HG03521 (cell line): ENCODE data around the gene NOC2L.
"Not testable (repeated sequence)": the region's sequence is repeated elsewhere in the genome, so short reads cannot be mapped to it uniquely, and the experiment has no call there.

Source experiments
- ATAC-seq: cut with Tn5 transposase; IDR thresholded peaks from one replicate; pipeline ENCODE4 v1.9.1; 2021; ENCODE audit warnings: mild to moderate bottlenecking, moderate library complexity; ENCODE audit not compliant: unreplicated experiment

NOC2L gene

DNA sequence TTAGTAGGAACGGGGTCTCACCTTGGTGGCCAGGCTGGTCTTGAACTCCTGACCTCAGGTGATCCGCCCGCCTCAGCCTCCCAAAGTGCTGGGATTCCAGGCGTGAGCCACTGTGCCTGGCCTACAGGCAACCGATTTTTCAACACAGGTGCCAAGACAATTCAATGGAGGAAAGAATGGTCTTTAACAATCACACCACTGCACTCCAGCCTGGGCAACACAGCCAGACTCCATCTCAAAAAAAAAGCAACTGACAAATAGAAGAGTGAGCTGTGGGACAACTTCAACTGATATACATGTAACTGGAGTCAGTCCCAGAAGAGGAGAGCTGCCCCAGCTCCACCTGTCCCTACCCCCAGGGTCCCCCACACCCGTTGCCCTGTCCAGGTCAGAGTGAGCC lies 35.5 kb upstream of the NOC2L start:
- ATAC-seq: not testable (repeated sequence)

DNA sequence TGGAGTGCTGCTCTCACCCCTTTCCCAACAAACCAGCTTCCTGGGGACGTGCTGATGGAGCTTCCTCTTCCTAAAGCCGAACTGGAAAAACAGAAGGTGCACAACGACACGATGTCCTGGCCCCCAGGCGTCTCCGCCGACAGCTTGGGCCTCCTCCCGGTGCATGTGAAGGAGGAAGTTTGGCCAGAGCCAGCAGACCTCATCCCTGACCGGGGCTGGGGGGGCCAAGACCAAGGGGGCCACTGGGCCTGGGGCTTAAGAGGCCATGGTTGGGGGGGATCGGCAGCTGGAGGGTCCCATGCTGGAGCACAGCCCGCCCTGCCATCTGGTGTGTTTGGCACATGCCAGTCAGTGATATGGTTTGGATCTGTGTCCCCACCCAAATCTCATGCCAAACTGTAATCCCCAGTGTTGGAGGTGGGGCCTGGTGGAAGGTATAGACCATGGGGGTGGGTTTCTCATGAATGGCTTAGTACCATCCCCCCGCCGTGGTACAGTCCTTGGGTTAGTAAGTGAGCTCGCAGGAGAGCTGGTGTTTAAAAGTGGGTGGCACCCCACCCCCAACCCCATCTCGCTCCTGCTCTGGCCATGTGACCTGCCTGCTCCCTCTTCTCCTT lies 34.4 kb upstream of the NOC2L start:
- no peak for ATAC-seq

DNA sequence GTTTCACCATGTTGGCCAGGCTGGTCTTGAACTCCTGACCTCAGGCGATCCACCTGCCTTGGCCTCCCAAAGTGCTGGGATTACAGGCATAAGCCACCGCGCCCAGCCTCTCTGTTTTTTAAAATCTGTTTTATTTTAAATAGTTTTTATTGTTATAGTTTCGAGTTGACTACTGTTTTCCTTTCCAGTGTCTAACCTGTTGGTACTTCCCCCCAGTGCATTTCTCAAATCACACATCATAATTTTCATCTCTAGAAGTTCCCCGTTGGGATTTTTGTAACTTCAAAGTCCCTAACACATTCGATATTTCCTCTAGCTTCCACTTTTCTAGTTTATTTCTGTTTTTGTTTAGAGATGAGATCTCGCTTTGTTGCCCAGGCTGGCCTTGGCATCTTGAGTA lies 33.3 kb upstream of the NOC2L start:
- ATAC-seq: no peak

DNA sequence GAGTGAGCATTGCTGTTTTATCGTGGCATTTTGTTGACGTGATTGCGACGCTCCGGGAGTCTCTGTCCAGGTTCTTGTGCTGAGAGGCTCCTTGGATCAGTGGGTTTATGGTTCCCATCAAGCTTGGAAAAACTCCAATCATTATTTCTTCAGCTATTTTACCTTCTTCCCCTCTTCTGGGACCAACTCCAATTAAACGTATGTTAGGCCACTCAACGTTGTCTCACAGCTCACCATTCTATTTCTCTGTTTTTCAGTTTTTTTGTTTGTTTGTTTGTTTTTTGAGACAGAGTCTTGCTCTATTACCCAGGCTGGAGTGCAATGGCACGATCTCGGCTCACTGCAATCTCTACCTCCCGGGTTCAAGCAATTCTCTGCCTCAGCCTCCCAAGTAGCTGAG lies 32.8 kb upstream of the NOC2L start:
- ATAC-seq: no peak

DNA sequence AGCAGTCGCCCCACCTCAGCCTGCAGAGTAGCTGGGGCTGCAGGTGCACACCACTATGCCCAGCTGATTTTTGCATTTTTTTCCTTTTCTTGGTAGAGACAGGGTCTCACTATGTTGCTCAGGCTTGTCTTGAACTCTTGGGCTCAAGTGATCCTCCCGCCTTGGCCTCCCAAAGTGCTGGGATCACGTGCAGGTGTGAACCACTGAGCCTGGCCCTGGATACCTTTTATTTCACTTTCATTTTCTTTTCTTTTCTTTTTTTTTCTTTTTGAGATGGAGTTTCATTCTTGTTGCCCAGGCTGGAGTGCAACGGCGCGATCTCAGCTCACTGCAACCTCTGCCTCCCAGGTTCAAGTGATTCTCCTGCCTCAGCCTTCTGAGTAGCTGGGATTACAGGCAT lies 32.2 kb upstream of the NOC2L start:
- ATAC-seq: not testable (repeated sequence)

DNA sequence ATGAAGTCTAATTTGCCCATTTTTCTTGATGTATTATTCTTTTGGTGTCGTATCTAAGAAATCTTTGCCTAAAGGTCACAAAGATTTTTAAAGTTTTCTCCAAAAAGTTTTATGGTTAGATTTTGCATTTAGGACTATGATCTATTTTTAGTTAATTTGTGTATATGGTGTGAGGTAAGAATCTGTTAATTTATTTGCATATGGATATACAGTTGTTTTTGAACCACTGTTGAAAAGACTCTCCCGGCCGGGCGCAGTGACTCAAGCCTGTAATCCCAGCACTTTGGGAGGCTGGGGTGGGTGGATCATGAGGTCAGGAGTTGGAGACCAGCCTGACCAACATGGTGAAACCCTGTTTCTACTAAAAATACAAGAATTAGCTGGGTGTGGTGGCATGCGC lies 29.0 kb upstream of the NOC2L start:
- ATAC-seq: not testable (repeated sequence)

DNA sequence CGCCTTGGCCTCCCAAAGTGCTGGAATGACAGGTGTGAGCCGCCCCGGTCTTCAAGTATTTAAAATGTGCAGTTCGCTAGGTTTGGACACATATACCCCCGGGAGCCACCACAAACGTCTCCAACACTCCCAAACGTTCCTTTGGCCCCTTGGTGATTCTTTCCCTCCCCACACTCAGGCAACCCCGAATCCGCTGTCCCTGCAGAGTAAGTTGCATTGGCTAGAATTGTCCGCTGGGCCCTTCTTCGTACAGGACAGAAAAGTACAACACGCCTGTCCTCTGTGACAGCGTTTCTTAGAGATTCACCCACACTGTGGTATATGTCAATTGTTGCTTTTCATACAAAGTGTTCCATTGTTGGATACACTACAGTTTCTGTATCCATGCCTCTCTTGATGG lies 26.1 kb upstream of the NOC2L start:
- ATAC-seq: no peak

DNA sequence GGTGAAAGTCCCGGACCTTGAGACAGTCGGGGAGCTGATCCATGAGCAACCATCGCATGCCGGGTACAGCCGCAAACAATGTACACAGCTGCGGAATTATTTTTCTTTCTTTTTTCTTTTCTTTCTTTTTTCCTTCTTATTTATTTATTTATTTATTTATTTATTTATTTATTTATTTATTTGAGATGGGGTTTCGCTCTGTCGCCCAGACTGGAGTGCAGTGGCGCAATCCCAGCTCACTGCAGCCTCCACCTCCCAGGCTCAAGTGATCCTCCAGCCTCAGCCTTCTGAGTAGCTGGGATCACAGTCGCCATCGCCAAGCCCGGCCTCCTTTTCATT lies 25.4 kb upstream of the NOC2L start:
- ATAC-seq: no peak

DNA sequence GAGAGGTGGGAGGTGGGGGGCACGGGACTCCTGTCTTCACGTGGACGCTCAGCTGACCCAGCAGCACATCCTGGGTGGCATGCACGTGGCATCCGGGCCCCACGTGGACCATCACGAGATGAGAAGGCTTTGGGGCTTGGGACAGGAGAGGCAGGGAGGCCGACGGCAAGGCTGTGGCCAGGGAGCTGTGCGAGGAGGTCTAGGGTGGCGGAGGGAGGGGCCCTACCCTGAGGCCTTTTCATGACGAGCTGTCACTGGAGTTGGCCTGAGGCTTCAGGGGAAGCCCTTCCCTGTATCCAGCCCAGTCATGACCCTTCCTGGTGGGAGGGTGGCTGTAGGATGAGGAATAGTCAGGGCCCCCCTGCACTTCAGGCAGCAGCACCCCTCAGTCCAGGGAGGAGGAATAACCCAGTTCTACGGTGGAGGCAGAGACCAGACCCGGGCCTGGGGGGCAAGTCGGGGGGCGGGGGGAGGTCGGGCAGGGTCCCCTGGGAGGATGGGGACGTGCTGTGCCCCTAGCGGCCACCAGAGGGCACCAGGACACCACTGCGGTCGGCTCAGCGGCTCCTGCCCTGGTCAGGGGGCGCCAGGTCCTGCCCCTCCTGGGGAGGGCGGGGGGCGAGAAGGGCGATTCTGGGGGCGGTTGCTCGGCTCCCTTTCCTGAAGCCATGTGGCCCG lies 24.9 kb upstream of the NOC2L start:
- no peak for ATAC-seq

DNA sequence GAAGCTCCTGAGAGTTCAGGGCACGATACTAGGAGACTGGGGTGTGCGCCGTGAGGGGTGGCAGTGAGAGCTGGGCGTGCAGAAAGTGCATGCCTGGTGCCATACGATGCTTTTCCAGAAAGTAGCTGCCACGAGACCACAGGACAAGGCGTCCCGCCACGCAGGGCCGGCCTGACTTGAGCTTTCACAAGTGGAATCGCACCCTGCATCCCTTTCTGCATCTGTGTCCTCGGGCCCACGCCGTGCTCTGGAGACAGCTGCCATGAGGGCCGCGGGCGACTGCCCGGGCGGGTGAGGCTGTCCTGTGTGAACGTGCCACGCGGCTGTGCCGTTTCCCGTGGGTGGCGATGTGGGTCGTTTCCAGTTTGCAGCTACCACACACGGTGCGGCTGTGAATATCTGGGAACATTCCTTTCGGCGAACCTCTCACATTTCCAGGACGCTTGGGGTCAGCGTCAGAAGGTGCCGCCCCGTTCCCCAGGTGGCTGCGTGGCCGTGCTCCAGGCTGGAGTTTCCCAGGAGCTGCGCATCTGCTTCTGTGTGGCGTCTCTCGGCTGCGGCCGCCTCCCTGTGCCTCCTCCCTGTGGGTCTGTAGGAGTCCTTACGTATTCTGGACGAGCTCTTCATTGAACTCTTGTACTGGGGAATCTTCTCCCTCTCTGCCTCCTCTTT lies 23.8 kb upstream of the NOC2L start:
- no peak for ATAC-seq

DNA sequence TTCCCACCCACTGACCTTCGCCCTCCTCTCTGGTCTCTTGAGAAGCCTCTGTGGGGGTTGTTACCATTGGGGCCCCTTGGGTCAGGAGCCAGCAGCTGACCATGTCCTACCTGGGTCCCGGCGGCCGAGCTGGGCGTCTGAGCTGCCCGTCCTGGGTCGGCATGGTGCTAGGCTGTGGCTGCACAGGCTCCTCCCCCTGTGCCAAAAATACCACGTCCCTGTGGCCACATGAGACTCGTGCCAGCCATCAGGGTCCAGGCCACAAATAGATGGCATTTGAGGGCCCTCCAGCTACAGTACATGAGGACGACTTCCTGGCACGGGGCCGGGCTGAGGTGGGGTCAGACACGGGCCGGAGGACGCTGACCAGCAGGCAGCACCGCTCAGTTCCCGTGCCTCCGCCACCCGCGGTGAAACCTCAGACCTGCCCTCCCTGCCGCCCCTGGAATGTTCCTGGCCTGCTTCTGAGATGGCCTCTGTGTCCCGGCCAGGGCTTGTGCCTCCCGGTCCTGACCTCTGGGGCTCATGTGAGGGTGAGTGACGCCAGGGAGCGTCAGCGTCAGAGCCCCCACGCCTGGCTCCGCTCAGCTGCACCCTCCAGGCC lies 23.0 kb upstream of the NOC2L start, which contains the start of gene PERM1:
TSS of gene PERM1 (minus strand) at position 139 of the 604 bp plus-strand sequence. CDS start 1,064 bp downstream, outside the sequence.
- ATAC-seq: no peak

DNA sequence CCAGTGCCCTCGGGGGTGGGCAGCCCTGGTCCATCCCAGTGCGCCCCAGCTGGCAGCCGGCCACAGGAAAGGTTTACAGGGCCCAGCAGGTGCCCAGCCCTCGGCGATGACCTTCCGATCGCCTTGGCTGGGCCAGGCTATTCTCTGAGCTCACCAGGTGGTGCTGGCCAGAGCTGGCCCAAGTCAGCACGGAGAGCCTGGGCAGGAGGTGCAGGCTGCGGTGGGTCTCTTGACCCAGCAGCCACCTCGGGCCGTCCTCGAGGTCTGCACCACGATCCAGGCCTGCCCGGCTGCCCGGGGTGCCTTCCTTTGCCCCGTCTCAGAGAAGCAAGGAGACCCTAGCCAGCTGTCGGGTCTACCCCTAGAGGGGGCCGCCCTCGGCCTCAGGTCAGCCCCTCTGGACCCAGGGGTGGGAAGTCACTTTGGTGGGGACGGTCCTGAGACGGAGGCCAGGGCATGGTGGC lies 22.5 kb upstream of the NOC2L start:
- no peak for ATAC-seq

DNA sequence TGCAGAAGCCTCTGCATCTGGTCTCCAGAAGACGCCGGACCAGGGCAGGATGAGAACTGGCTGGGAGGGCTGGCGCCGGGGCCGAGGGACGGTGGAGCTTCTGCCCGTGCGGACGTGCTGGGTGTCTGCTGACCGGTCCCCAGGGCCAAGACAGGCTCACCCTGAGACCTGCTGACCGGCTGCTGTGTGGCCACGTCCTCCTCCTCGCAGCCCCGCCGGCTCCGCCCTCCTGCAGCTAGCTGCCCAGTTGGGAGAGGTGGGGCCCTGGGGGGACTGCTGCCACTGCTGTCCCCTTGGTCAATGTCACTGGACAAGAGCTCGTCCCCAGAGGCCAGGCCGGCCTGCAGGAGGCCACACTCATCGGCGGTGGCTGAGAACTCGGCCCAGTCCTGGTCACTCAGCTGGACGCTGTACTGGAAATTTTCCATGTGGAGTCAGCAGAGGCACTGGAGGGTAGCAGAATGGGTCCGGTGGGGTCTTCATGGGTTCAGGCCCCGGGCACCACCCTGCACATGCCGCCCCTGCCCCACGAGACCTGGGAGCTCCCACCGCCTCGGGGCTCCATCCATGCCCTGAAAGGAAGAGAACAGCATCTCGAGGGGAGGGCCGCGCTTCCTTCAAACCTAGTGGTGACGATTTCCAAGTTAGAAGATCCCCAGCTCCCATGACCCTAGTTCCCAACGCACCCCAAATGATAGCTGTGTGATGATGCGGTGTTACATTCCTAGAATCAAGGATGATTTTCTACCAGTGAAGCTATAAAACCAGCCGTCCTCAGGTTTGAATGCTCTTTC lies 21.7 kb upstream of the NOC2L start:
- ATAC-seq: no peak

DNA sequence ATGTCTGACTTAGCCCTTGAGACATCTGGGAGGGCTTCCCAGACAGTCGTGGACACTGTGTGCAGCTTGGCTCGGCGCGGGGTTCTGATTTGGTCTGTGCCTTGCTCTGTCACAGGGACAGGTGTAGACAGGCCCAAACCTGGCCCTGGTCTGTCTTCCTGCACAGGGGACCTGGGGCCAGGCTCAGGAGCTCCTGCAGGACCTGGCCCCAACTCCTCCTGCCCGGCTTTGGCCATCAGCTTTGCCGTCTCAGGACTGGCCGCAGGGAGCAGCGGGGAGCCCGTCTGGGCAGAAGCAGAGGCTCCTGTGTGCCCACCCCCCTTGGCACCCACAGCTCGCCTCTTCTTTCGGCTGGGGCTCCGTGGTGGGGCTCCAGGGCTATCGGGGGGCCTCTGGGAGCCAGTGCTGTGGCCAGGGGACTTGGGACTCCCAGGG lies 21.1 kb upstream of the NOC2L start:
- no peak for ATAC-seq

DNA sequence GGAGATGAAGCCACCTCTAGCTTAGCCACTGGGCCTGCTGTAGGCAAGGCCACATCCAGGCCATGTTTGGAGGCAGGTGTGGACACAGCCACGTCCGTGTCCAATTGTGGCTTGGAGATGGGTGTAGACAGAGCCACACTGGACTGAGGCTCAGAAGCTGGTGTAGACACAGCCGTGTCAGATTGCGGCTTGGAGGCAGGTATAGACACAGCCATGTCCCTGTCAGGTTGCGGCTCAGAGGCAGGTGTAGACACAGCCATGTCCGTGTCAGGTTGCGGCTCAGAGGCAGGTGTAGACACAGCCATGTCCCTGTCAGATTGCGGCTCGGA lies 20.7 kb upstream of the NOC2L start:
- ATAC-seq: no peak

DNA sequence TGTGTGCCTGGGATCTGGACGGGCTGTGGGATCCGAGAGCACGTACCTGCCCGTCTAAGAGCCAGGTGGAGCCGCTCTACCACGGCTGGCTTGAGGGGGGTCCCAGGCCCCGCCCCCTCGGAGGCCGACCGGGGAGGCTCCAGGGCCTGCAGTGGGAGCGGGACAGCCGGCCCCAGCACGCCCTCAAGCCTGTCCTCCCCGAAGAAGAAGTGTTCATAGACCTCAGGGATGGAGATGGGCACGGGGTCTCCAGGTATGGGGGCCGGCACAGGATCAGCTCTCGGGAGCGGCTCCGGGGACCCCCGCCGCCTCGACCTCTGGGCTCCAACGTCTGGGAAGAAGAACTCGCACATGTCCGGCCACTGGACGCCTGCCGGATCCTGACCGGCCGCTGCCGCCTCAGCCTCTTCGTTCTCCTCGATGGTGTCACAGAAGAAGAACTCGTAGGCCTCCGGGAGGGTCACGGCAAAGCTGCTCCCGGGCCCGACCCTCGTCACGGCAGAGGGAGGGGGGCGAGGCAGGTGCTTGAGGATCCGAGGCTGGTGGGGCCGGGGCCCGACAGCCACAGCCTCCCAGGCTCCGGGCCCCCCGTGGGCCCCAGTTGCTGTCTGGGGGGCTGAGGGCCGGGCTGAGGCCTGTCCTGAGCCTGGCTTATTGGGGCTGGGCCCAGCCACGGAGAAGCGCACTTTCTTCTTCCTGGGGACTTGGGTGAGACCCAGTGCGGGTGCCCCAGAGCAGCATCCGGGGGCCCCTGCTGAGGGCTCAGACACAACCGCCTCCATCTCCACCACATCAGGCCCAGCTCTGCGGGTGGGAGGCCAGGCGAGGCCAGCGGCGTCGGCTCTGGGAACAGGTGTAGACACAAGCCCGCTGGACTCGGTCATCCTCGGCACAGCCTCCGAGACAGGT lies 20.0 kb upstream of the NOC2L start:
- no peak for ATAC-seq

DNA sequence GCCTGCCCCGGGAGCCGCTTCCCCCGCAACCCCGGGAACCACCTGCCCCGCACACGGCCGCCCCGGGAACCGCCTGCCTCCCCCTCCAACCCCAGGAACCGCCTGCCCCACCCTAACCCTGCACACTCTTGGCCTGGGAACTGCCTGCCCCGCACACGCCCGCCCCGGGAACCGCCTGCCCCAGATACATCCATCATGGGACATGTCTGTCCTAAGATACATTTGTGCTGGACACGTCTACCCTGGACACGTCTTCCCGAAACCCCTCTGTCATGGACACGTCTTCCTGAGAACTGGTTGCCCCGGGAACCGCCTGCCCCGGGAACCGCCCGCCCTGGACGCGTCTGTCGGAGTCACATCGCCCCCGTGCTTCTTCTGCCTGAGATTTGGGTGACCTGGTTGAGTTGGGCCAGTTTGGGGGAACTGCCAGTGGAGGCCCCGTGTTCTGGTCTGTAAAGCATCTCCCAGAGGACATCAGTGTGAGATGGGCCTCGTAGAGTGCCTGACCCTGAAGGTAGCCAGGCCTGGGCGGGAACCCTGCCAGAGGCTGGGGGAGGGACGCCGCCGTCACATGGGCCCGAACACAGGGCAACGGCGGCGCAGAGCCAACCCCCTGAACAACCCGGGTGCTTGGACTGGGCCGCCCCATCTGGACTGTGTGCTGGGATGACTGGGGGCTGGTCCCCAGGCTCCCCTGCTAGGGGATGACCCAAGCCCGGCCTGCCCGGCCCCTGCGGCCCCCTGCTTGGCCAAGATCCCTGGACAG lies 19.2 kb upstream of the NOC2L start:
- ATAC-seq: no peak

DNA sequence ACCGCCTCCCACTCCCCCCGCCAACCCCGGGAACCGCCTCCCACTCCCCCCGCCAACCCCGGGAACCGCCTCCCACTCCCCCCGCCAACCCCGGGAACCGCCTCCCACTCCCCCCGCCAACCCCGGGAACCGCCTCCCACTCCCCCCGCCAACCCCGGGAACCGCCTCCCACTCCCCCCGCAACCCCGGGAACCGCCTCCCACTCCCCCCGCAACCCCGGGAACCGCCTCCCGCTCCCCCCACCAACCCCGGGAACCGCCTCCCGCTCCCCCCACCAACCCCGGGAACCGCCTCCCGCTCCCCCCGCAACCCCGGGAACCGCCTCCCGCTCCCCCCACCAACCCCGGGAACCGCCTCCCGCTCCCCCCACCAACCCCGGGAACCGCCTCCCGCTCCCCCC lies 17.7 kb upstream of the NOC2L start:
- not testable (repeated sequence) for ATAC-seq

DNA sequence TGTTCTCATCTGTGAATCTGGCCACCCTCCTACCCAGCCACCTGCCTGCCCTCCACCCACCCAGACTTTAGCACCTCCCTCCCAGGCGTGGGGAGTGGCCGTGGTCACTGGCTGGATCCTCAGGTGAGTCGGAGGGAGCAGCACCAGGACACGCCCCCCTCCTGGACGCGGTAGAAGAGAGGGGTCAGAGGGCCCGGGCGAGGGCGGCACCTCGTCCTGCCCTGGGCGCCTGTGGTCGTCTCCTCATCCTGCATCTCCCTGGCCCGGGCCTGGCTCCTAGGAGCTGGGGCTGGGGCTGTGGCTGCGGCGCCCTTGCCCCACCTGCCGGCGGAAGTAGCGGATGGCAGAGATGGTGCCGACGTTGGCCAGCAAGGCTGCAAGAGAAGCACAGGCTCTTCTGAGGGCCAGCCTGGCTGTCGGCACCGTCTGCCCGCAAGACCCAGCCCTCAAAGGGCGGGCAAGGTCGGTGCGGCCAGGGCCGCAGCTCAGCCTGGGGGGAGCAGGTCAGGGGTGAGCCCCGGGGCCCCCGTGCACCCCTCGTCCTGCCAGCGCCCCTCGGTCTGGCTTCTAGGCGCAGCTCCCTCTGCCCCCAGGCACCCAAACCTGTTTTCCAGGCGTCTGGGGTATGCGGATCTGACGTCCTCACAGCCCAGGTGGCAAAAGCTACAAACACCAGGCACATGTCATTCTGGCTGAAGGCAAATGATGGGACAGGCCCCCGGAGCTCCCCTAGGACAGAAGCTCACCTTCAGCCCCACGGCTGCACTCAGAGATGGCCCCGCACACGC lies 17.0 kb upstream of the NOC2L start:
- no peak for ATAC-seq
